Left lung (tissue), 10 donors: ENCODE data around the gene CFAP68. TPM values are rescaled to one million over a fixed set of nuclear protein-coding genes. Genes with fewer than 3 reads are reported as not detected.

Source experiments
- ATAC-seq: fragments of 200-7000 bp; cut with Tn5 transposase; one replicate; pipeline ENCODE4 v1.9.1; 2020; ENCODE audit warnings: moderate library complexity
- DNase-seq, 4 donors: peaks; one replicate each; pipeline ENCODE4 v3.0.0-alpha.2; 2013 to 2020
- H3K27ac ChIP-seq, 2 donors: fragments of 200-600 bp; sonication (generic) in 1 of 2; one replicate each; pipeline versions ENCODE4 v1.5.0 to v1.8.0; 2020 to 2021
- H3K27me3 ChIP-seq, 2 donors: fragments of 200-600 bp; sonication (generic) in 1 of 2; one replicate each; pipeline versions ENCODE4 v1.5.0 to v1.8.0; 2020 to 2021
- H3K36me3 ChIP-seq, 2 donors: fragments of 200-600 bp; sonication (generic) in 1 of 2; one replicate each; pipeline versions ENCODE4 v1.5.0 to v1.8.0; 2020 to 2021
- H3K4me1 ChIP-seq, 2 donors: fragments of 200-600 bp; one replicate each; pipeline ENCODE4 v1.8.0; 2021
- H3K4me3 ChIP-seq, 2 donors: fragments of 200-600 bp; sonication (generic) in 1 of 2; one replicate each; pipeline versions ENCODE4 v1.5.0 to v1.8.0; 2020 to 2021; ENCODE audit warnings: mild to moderate bottlenecking in 1 of 2
- H3K9me3 ChIP-seq, 2 donors: fragments of 200-600 bp; sonication (generic) in 1 of 2; one replicate each; pipeline versions ENCODE4 v1.5.0 to v1.8.0; 2020 to 2021
- intact Hi-C, 2 donors: fragments of 100-400 bp; cut with DNase I; formaldehyde crosslinking; loops; one replicate each; pipeline versions ENCODE4 v1.11.2 to v1.14.2; 2022
- polyA plus RNA-seq, 6 donors: library from polyadenylated mRNA; unstranded; fragments of 120-200 nt; gene quantifications; one replicate each; pipeline ENCODE4 v1.2.1, GENCODE V29; 2013; ENCODE audit not compliant: insufficient read length in 6 of 6
- total RNA-seq, 2 donors: library from RNA; stranded (reverse); fragmentation: NEBNext Ultra II Directional; extraction: Animal tissue kit (Norgen Biotek cat#: 25700); gene quantifications; one replicate each; pipeline ENCODE4 v1.2.1, GENCODE V29; 2021
- TF ChIP-seq, protein P1 (sequence below), 2 donors: fragments of 200-600 bp; sonication (generic) in 1 of 2; IDR thresholded peaks; one replicate each; pipeline versions ENCODE4 v1.5.0 to v1.8.0; 2021; ENCODE audit warnings: antibody characterized with exemption in 2 of 2
- donor health status: DM: no; HTN: yes; CAD: no.
- donor health status: DM: no; HTN: no; CAD: no.

The CFAP68 gene
- total and polyA plus RNA-seq, 8 donors: 20.4 to 46.7 (median 37.9) TPM

DNA sequence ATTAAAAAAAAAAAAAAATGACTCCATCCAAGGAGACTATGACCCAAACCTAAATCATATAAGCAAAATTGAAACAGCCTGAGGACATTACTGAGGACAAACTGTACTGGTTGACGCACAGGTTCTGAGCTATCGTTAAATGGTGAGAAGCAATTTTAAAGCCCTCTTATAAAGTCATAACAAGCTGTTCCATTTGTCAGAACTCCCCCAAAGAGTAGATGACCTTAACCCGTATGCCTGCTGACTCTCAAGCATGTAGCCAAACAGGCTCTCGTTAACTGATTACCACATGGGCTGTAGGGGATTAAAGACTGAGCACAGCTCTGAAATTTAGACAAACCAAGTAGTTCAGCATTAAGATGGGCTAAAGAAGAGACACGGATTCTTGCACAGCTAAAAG lies 30.0 kb downstream of the CFAP68 start:
- H3K4me3 ChIP-seq: no peak overlapping the region
- intact Hi-C loops: no loop called here
- H3K27me3 ChIP-seq: peaks cover 0 to 42% of the 10 kb centered on the region in 2 donors
- no peaks in the 10 kb centered on the region for H3K4me1 ChIP-seq
- TF ChIP-seq, protein P1, sequence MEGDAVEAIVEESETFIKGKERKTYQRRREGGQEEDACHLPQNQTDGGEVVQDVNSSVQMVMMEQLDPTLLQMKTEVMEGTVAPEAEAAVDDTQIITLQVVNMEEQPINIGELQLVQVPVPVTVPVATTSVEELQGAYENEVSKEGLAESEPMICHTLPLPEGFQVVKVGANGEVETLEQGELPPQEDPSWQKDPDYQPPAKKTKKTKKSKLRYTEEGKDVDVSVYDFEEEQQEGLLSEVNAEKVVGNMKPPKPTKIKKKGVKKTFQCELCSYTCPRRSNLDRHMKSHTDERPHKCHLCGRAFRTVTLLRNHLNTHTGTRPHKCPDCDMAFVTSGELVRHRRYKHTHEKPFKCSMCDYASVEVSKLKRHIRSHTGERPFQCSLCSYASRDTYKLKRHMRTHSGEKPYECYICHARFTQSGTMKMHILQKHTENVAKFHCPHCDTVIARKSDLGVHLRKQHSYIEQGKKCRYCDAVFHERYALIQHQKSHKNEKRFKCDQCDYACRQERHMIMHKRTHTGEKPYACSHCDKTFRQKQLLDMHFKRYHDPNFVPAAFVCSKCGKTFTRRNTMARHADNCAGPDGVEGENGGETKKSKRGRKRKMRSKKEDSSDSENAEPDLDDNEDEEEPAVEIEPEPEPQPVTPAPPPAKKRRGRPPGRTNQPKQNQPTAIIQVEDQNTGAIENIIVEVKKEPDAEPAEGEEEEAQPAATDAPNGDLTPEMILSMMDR (IDR thresholded peaks at IDR 0.05): no peak
- DNase-seq (no peak), ATAC-seq (no peak)
- H3K36me3 ChIP-seq: no peaks in the 10 kb centered on the region
- peaks cover 0 to 2% of the 10 kb centered on the region in 2 donors for H3K9me3 ChIP-seq
- no peak overlapping the region for H3K27ac ChIP-seq

DNA sequence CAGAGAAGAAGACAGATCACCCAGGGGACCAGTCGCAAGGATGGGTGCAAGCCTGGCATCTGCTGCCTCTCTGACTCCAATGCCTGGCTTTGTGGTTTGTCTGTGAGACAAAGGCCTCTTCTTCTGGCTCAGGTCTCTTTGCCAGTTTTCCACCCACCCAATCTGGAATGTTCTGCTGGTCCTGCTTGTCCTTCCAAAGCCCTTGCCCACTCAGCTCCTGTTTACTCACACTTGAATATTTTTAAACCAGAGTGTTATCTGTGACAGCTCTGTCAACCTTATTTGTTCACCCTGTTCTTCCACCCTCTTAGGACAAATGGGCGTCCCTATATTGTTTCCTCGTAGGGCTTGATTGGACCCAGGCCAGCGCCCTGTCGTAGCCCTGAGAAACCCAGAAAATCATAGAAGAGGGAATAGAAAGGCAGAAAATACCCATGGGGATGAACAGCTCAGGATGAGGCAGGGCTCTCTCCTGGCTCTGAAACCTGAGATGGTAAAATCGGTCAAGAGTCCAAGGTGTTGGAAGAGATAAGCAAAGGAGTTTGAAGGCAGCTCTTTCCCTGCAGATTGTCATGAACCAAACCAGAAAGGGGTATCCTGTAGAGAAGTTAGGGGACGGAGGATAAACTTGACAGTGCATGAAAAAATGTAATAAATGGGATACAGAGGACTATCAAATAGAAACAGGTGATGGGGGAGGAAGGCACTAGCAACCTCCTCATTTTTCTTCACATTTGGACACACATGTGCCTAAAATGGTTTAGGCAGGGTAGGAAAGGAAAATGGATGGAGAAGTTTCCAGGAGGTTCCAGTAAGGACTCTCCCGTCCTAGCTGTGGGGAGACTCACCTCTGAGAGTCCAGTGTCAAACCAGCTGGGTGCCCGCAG lies 31.6 kb downstream of the CFAP68 start:
- Histone ChIP-seq H3K9me3 (no peaks in the 10 kb centered on the region), H3K27ac (peak overlapping the region; percentile 48 to 85), H3K36me3 (no peaks in the 10 kb centered on the region), H3K4me1 (no peaks in the 10 kb centered on the region), H3K4me3 (peak overlapping the region in 1 of 2 donors; percentile 35), H3K27me3 (peaks cover 0 to 44% of the 10 kb centered on the region in 2 donors)
- no peak for DNase-seq
- intact Hi-C loops: no loop called here
- TF ChIP-seq, protein P1 (IDR thresholded peaks at IDR 0.05): no peak
- ATAC-seq: peak; percentile 6

DNA sequence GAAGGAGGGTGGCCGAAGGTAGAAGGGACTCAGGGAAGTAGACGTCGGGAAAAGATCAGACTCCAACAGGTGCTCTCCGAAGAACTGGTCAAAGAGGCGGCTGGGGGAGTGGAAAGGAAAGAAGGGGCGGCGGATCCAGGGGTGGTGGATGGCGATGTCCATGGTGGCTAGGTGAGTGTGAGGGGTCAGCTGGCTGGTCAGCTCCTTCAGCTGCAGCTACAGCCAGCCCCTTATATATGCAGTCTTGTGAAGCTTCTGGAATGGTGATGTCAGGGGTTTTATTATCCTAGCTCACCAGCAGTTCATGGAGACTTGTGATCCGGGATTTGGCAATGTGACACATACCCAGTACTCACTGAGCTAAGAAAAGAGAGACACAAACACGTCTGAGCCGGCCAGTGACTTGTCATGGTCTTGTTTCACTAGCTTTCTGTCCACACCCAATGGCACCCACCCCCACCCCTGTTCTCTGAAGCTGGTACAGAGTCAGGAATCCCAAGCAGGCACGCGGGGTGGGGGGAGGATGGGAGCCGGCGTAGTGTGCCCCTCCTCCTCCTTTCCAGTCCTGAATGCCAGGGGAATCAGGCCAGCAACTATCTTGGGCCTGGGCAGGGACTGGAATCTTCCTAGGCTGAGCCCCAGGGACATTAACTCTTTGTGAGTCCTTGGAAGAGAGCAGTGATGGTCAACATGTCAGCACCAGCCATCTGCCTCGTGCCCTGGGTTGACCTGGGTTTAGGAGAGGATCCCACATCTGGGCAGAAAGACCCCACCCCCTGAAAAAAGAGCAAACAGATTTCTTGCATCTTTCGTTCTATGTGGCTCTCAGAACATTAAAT lies 32.4 kb downstream of the CFAP68 start, which contains the start of gene CRYAB:
Gene CRYAB, minus strand, starts transcription at position 208 of the 839 bp plus-strand sequence. Its CDS starts 46 bp downstream, at position 162.
- Histone ChIP-seq H3K27ac (peak within 1 kb of the TSS; percentile 60 to 85), H3K9me3 (no peaks in the 10 kb centered on the region), H3K4me3 (peak within 1 kb of the TSS; percentile 34 to 35), H3K36me3 (no peaks in the 10 kb centered on the region), H3K27me3 (peaks cover 0 to 44% of the 10 kb centered on the region in 2 donors), H3K4me1 (no peaks in the 10 kb centered on the region)
- intact Hi-C loops: no loop called here
- TF ChIP-seq, protein P1 (IDR thresholded peaks at IDR 0.05): no peak
- peak; percentile 82 for ATAC-seq
- peak in 2 of 4 donors; percentile 69 to 82 for DNase-seq

DNA sequence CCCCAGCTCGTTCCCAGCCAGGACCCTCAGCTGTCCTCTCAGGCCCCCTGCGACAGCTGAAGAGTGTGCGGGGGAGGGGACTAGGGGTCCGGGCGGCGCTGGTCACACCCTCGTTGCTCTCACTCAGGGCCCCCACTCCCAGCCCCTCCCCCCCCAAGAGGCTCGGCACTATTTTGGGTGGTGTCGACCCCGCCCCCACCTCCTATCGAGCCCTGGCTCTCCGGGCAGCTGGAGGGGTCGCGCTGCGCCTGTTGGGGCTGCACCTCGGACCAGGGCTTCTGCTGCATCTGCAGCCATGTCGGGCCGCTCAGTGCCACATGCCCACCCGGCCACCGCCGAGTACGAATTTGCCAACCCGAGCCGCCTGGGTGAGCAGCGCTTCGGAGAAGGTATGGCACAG lies 33.2 kb downstream of the CFAP68 start, which contains the start of gene HSPB2:
Gene HSPB2, plus strand, starts transcription at position 200 of the 400 bp plus-strand sequence. Its CDS starts 96 bp downstream, at position 296.
- ATAC-seq (peak; percentile 8), DNase-seq (peak in 2 of 4 donors; percentile 33 to 72)
- TF ChIP-seq, protein P1 (IDR thresholded peaks at IDR 0.05): no peak
- peak within 1 kb of the TSS; percentile 60 to 85 for H3K27ac ChIP-seq
- peaks cover 0 to 44% of the 10 kb centered on the region in 2 donors for H3K27me3 ChIP-seq
- H3K36me3 ChIP-seq: no peaks in the 10 kb centered on the region
- H3K9me3 ChIP-seq: no peaks in the 10 kb centered on the region
- intact Hi-C loops: no loop called here
- H3K4me3 ChIP-seq: peak within 1 kb of the TSS; percentile 34 to 35
- no peaks in the 10 kb centered on the region for H3K4me1 ChIP-seq
